Mesendoderm (in vitro differentiated cells): ENCODE measurements around the gene SCGB1D1. TPM values are rescaled to one million over a fixed set of nuclear protein-coding genes. Genes with fewer than 3 reads are reported as not detected.

Experiments used
- DNase-seq: peaks from one replicate; pipeline ENCODE4 v3.0.0; 2013
- H2AK5ac ChIP-seq: 2 replicates; pipeline ENCODE4 v1.6.1; 2013; ENCODE audit warnings: low read length, inconsistent platforms
- H2BK120ac ChIP-seq: 2 replicates; pipeline ENCODE4 v1.6.1; 2013; ENCODE audit warnings: low read depth, mild to moderate bottlenecking, low read length, moderate library complexity, mixed read lengths
- H2BK15ac ChIP-seq: replicated peaks from 2 replicates; pipeline ENCODE4 v1.6.1; 2013; ENCODE audit warnings: low read depth, mild to moderate bottlenecking, moderate library complexity
- H2BK5ac ChIP-seq: 2 replicates; pipeline ENCODE4 v1.6.1; 2013; ENCODE audit warnings: low read length, inconsistent platforms
- H3K18ac ChIP-seq: 2 replicates; pipeline ENCODE4 v1.6.1; 2013; ENCODE audit warnings: mild to moderate bottlenecking, low read length, mixed read lengths
- H3K23ac ChIP-seq: one replicate; pipeline ENCODE4 v1.6.1; 2013; ENCODE audit warnings: low read length
- H3K27ac ChIP-seq: 2 replicates; pipeline ENCODE4 v1.5.1; 2013; ENCODE audit warnings: low read depth, mild to moderate bottlenecking, inconsistent platforms, low read length, moderate library complexity
- H3K27me3 ChIP-seq: 2 replicates; pipeline ENCODE4 v1.6.1; 2013; ENCODE audit warnings: low read length, control low read depth, mild to moderate bottlenecking, inconsistent platforms; ENCODE audit not compliant: insufficient read depth, poor library complexity
- H3K36me3 ChIP-seq: 2 replicates; pipeline ENCODE4 v1.6.1; 2013; ENCODE audit warnings: low read length, inconsistent platforms; ENCODE audit not compliant: control insufficient read depth, insufficient read depth
- H3K4ac ChIP-seq: one replicate; pipeline ENCODE4 v1.6.1; 2013; ENCODE audit warnings: low read depth, mild to moderate bottlenecking, low read length, moderate library complexity
- H3K4me1 ChIP-seq: 2 replicates; pipeline ENCODE4 v1.6.1; 2013; ENCODE audit warnings: low read depth, low read length, inconsistent platforms; ENCODE audit not compliant: control insufficient read depth
- H3K4me2 ChIP-seq: 2 replicates; pipeline ENCODE4 v1.6.1; 2013; ENCODE audit warnings: low read length
- H3K4me3 ChIP-seq: 2 replicates; pipeline ENCODE4 v1.5.1; 2013; ENCODE audit warnings: mild to moderate bottlenecking, low read length
- H3K56ac ChIP-seq: one replicate; pipeline ENCODE4 v1.6.1; 2013; ENCODE audit warnings: low read length
- H3K79me1 ChIP-seq: 2 replicates; pipeline ENCODE4 v1.6.1; 2013; ENCODE audit warnings: low read length, inconsistent platforms
- H3K79me2 ChIP-seq: 2 replicates; pipeline ENCODE4 v1.6.1; 2013; ENCODE audit warnings: mild to moderate bottlenecking, low read length; ENCODE audit not compliant: control insufficient read depth, insufficient read depth
- H3K9ac ChIP-seq: 2 replicates; pipeline ENCODE4 v1.6.1; 2013; ENCODE audit warnings: low read length, inconsistent platforms
- H4K5ac ChIP-seq: one replicate; pipeline ENCODE4 v1.6.1; 2013; ENCODE audit warnings: low read length
- H4K8ac ChIP-seq: one replicate; pipeline ENCODE4 v1.6.1; 2013; ENCODE audit warnings: low read depth, mild to moderate bottlenecking, control low read depth, low read length, moderate library complexity
- WGBS: extraction: QIAGEN DNeasy Blood & Tissue Kit; methylation state at CpG from one replicate; pipeline ENCODE4 v1.1.7; 2013; ENCODE audit warnings: low lambda C conversion rate, missing lambda C conversion rate; ENCODE audit not compliant: insufficient coverage; ENCODE audit errors: extremely low coverage; 5-methylcytosine and 5-hydroxymethylcytosine counted together
- polyA plus RNA-seq, 2 experiments: library from polyadenylated mRNA; stranded (reverse); fragments of 200-250 nt; gene quantifications; one replicate each; pipeline ENCODE4 v1.2.3, GENCODE V29; 2013

Gene SCGB1D1
- polyA plus RNA-seq (2013, experiment 1 of 2) = not detected
- polyA plus RNA-seq (2013, experiment 2 of 2) = not detected

GRCh38 chr11:62190011-62190410 lies at the start of gene SCGB1D1:
Gene SCGB1D1, plus strand, starts transcription at chr11:62190216. Its CDS starts 69 bp downstream, at chr11:62190285.
- H2BK15ac ChIP-seq = no peak within 1 kb of the TSS
- no CpG with 5 or more reads among the region's 9 CpGs for WGBS
- no peaks in the 10 kb centered on the region for H3K27me3 ChIP-seq
- H3K56ac ChIP-seq = no peak within 1 kb of the TSS
- H3K79me2 ChIP-seq = no peaks in the 10 kb centered on the region
- H2AK5ac ChIP-seq = no peak within 1 kb of the TSS
- no peak within 1 kb of the TSS for H3K4me3 ChIP-seq
- H3K4me2 ChIP-seq = no peak within 1 kb of the TSS
- H4K5ac ChIP-seq = no peak within 1 kb of the TSS
- no peak within 1 kb of the TSS for H3K9ac ChIP-seq
- DNase-seq = no peak
- no peaks in the 10 kb centered on the region for H3K36me3 ChIP-seq
- no peak within 1 kb of the TSS for H2BK5ac ChIP-seq
- H3K4ac ChIP-seq = no peak within 1 kb of the TSS
- H3K79me1 ChIP-seq = no peaks in the 10 kb centered on the region
- H2BK120ac ChIP-seq = no peak within 1 kb of the TSS
- H4K8ac ChIP-seq = no peak within 1 kb of the TSS
- H3K18ac ChIP-seq = no peak within 1 kb of the TSS
- no peaks in the 10 kb centered on the region for H3K4me1 ChIP-seq
- H3K27ac ChIP-seq = no peak within 1 kb of the TSS
- no peak within 1 kb of the TSS for H3K23ac ChIP-seq

- no peak overlapping the region for H2BK5ac ChIP-seq
- H2BK15ac ChIP-seq = no peak overlapping the region
- no CpG with 5 or more reads among the region's 24 CpGs for WGBS
- H3K56ac ChIP-seq = no peak overlapping the region
- H3K79me2 ChIP-seq = peaks cover 1% of the 10 kb centered on the region
- no peak overlapping the region for H2BK120ac ChIP-seq
- H4K5ac ChIP-seq = no peak overlapping the region
- H2AK5ac ChIP-seq = no peak overlapping the region
- no peak overlapping the region for H3K18ac ChIP-seq
- H3K4me1 ChIP-seq = no peaks in the 10 kb centered on the region
- H3K4me3 ChIP-seq = no peak overlapping the region
- peaks cover 26% of the 10 kb centered on the region for H3K36me3 ChIP-seq
- DNase-seq = no peak
- no peak overlapping the region for H3K23ac ChIP-seq
- no peak overlapping the region for H3K4me2 ChIP-seq
- no peak overlapping the region for H4K8ac ChIP-seq
- no peaks in the 10 kb centered on the region for H3K27me3 ChIP-seq
- H3K27ac ChIP-seq = no peak overlapping the region
- H3K4ac ChIP-seq = no peak overlapping the region
- H3K9ac ChIP-seq = no peak overlapping the region
- H3K79me1 ChIP-seq = peaks cover 11% of the 10 kb centered on the region
Measured at GRCh38 chr11:62140304-62141110, 49.5 kb upstream of the SCGB1D1 start.

GRCh38 chr11:62141111-62142042 lies 48.6 kb upstream of the SCGB1D1 start:
- Histone ChIP-seq H2BK120ac (no peak overlapping the region), H3K4me3 (no peak overlapping the region), H3K4ac (no peak overlapping the region), H3K79me1 (peaks cover 9% of the 10 kb centered on the region), H2BK15ac (no peak overlapping the region), H3K27ac (no peak overlapping the region), H3K9ac (no peak overlapping the region), H3K36me3 (peaks cover 29% of the 10 kb centered on the region), H3K27me3 (no peaks in the 10 kb centered on the region), H2BK5ac (no peak overlapping the region), H3K4me2 (no peak overlapping the region), H3K18ac (no peak overlapping the region), H4K8ac (no peak overlapping the region), H3K79me2 (no peaks in the 10 kb centered on the region), H3K23ac (no peak overlapping the region), H4K5ac (no peak overlapping the region), H3K56ac (no peak overlapping the region), H3K4me1 (no peaks in the 10 kb centered on the region), H2AK5ac (no peak overlapping the region)
- WGBS = no CpG with 5 or more reads among the region's 22 CpGs
- DNase-seq = no peak

- H3K9ac ChIP-seq = no peak overlapping the region
- no CpG with 5 or more reads among the region's 4 CpGs for WGBS
- H3K23ac ChIP-seq = no peak overlapping the region
- peaks cover 29% of the 10 kb centered on the region for H3K36me3 ChIP-seq
- H3K79me1 ChIP-seq = peaks cover 7% of the 10 kb centered on the region
- no peak overlapping the region for H3K4ac ChIP-seq
- H3K4me3 ChIP-seq = no peak overlapping the region
- no peak overlapping the region for H2BK5ac ChIP-seq
- no peak overlapping the region for H3K4me2 ChIP-seq
- H3K4me1 ChIP-seq = no peaks in the 10 kb centered on the region
- H3K18ac ChIP-seq = no peak overlapping the region
- no peak overlapping the region for H3K27ac ChIP-seq
- H3K79me2 ChIP-seq = no peaks in the 10 kb centered on the region
- H4K8ac ChIP-seq = no peak overlapping the region
- H3K27me3 ChIP-seq = no peaks in the 10 kb centered on the region
- DNase-seq = no peak
- H2BK120ac ChIP-seq = no peak overlapping the region
- no peak overlapping the region for H3K56ac ChIP-seq
- no peak overlapping the region for H2BK15ac ChIP-seq
- H2AK5ac ChIP-seq = no peak overlapping the region
- H4K5ac ChIP-seq = no peak overlapping the region
Measured at GRCh38 chr11:62142043-62142375, 48.0 kb upstream of the SCGB1D1 start.

GRCh38 chr11:62142921-62143320 lies 47.1 kb upstream of the SCGB1D1 start:
- no peak overlapping the region for H3K4me3 ChIP-seq
- H3K23ac ChIP-seq = no peak overlapping the region
- no peak overlapping the region for H3K4me2 ChIP-seq
- H3K36me3 ChIP-seq = peaks cover 33% of the 10 kb centered on the region
- no peak overlapping the region for H2AK5ac ChIP-seq
- H3K18ac ChIP-seq = no peak overlapping the region
- no CpG with 5 or more reads among the region's 3 CpGs for WGBS
- H3K27ac ChIP-seq = no peak overlapping the region
- H3K27me3 ChIP-seq = no peaks in the 10 kb centered on the region
- no peak overlapping the region for H3K56ac ChIP-seq
- DNase-seq = no peak
- no peak overlapping the region for H2BK120ac ChIP-seq
- H3K4ac ChIP-seq = no peak overlapping the region
- H3K79me1 ChIP-seq = peaks cover under 1% of the 10 kb centered on the region
- no peak overlapping the region for H4K8ac ChIP-seq
- H3K9ac ChIP-seq = no peak overlapping the region
- no peak overlapping the region for H2BK15ac ChIP-seq
- H2BK5ac ChIP-seq = no peak overlapping the region
- no peak overlapping the region for H4K5ac ChIP-seq
- no peaks in the 10 kb centered on the region for H3K79me2 ChIP-seq
- no peaks in the 10 kb centered on the region for H3K4me1 ChIP-seq
